Mammary epithelial cell (primary cell): ENCODE data around the gene SIAH3.

Experiments used
- EZH2 ChIP-seq: IDR thresholded peaks from 2 replicates; pipeline ENCODE4 v1.6.1; 2012; ENCODE audit warnings: low read length, inconsistent platforms, borderline replicate concordance
- TF ChIP-seq, protein P1 (sequence below), 2 donors: IDR thresholded peaks in 1 of 2; conservative IDR thresholded peaks in 1 of 2; 2 replicates each; pipeline ENCODE4 v1.5.1; 2011 to 2012; ENCODE audit warnings: inconsistent platforms in 2 of 2, low read length in 2 of 2, mild to moderate bottlenecking in 2 of 2, control low read depth in 1 of 2, low read depth in 1 of 2; ENCODE audit not compliant: insufficient read depth in 1 of 2; ENCODE audit errors: extremely low read depth in 1 of 2

DNA sequence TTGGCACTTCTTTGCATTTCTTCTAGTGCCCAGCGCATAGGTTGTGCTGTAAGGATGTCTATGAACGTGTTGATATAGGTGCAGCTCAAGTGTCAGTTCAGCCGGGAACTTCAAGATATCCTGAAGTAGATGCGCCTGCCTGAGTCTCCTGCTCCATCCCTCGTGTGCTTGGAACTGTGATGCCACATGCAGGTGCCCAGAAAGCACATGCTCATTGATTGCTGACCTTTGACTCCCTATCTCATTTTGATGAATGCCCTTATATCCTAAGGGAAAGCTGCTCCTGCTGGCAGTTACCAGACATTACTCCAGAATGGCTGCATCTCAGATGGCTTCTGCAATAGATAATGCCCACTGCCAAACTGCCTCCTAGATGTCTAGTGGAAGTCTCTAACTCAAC, 108.6 kb downstream of the SIAH3 start:
- TF ChIP-seq, protein P1, sequence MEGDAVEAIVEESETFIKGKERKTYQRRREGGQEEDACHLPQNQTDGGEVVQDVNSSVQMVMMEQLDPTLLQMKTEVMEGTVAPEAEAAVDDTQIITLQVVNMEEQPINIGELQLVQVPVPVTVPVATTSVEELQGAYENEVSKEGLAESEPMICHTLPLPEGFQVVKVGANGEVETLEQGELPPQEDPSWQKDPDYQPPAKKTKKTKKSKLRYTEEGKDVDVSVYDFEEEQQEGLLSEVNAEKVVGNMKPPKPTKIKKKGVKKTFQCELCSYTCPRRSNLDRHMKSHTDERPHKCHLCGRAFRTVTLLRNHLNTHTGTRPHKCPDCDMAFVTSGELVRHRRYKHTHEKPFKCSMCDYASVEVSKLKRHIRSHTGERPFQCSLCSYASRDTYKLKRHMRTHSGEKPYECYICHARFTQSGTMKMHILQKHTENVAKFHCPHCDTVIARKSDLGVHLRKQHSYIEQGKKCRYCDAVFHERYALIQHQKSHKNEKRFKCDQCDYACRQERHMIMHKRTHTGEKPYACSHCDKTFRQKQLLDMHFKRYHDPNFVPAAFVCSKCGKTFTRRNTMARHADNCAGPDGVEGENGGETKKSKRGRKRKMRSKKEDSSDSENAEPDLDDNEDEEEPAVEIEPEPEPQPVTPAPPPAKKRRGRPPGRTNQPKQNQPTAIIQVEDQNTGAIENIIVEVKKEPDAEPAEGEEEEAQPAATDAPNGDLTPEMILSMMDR (conservative IDR thresholded peaks at IDR 0.05 in 1 of 2, IDR thresholded peaks at IDR 0.05 in 1 of 2; ENCODE audit: extremely low read depth in 1 of 2, insufficient read depth in 1 of 2, low read depth in 1 of 2, low read length in 2 of 2), result no peak
- TF ChIP-seq EZH2, result no peak
